Fibroblast of peridontal ligament (primary cell): ENCODE data around the gene AK1.

Source experiments
- DNase-seq: peaks from one replicate; pipeline ENCODE4 v3.0.0-alpha.2; 2010; ENCODE audit errors: extremely low read depth

AK1 gene

DNA sequence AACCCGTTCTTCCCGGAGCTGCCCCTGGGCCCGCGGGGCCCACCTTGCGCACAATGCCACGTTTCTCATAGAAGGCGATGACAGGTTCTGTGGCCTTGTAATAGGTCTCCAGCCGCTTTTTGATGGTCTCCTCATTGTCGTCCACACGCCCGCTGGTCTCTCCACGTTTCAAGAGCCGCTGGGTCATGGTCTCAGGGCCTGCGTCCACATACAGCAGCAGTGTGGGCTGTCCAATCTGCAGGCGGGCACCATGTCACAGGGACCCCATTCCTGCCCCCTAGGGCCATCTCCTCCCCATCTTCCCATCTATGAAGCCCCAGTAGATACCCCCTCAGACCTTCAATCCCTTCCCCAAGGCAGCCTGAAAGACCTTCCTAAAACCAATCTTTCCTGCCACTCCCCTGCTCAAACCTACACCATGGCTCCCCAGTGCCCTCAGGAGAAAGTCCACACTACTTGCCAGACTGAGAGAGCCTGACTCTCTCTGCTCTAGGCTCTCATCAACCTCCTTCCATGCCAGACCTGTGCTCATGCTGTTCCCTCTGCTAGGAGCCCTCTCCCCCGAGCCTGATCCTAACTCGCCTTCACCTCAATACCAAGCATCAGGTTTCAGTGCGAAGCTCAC, 9.1 kb downstream of the AK1 start:
- DNase-seq: no peak

DNA sequence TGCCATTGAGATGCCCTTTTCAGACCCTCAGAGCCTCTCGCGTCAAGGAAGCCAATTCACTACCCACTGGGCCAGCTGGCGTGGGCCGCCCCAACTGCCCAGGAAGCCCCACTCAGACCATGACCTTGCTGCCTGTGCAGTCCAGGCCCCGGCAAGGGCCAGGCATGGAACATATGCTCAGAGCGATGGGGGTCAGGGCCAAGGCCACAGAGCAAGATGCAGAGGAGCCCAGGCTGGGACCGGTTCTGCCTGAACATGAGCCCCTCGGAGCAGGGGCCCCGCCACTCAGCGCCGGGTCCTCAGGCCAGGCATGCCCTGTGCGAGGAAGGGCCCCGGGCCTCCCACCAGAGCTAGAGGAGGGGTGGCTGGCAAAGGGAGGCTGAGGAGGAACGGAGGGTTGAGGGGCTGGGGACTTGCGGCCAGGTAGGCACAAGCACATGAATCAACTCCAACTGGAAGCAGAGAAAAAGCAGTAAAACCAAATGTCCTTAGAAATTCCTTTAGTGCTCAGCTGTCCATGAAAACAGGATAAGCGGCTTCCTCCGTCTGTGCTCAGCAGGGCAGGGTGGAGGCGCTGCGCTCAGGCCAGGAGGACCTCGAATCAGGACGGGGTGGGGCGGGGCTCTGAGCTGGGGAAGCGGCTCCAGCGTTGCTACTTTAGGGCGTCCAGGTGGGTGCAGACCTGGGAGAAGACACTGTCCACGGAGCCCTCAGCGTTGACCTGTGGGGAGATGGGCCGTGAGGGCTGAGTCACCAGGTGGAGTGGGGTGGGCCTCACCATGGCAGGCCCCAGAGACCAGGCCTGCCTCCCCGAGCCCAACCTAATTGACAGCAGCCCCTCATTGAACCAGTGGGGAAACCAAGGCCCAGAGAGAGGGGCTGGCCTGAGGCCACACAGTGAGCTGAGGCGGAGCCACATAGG, 9.9 kb downstream of the AK1 start:
- DNase-seq: no peak

DNA sequence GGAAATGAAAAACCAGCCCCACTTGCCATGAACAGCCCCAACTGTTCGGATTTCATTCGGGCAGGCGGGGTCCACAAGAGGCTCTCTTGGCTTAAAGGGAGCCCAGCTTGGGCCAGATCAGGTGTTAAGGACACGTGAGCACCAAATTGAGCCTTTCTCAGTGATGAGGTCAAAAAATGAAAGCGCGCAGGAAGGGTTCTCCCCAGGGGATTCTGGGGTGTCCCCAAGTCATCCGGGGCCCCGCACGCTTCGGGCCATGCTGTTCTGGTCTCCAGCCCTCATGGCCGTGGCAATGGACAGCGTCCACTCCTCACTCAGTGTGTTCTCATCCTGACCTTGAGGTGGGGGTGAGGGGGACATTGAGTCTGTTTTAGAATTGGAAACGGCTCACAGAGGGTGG, 10.9 kb downstream of the AK1 start:
- no peak for DNase-seq

DNA sequence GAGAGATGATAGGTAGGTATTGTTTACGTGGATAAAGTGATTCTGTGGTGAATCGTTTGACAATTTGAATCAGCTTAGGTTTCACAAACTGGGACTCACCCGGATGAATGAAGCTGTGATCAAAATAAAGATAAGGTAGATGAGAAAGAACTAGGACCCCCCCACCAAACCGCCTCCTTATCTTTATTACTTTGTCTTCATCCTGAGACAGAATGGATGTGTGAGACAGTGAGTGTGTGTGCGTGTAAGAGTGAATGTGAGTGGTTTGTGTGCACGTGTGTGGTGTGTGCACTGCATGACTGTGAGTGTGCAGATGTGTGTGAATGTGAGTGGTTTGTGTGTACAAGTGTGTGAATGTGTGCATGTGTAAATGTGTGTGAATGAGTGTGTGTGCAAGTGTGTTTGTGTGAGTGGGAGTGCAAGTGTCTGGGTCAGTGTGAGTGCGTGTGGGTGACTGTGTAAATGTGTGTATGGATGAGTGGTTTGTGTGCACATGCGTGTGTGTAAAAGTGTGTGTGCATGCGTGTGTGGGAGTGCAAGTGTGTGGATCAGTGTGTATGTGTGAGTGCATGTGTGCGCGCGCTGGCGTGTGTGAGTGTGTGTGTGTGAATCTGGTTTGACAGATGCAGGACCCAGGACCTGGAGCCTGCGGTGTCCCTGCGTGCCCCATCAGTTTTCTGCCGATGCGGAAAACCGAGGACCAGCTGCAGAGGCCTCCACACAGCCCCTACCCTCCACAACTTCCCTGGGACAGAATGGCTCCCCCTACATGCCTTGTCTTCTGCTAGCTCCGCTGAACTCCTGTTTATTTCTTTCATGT, 11.6 kb downstream of the AK1 start:
- DNase-seq: no peak

DNA sequence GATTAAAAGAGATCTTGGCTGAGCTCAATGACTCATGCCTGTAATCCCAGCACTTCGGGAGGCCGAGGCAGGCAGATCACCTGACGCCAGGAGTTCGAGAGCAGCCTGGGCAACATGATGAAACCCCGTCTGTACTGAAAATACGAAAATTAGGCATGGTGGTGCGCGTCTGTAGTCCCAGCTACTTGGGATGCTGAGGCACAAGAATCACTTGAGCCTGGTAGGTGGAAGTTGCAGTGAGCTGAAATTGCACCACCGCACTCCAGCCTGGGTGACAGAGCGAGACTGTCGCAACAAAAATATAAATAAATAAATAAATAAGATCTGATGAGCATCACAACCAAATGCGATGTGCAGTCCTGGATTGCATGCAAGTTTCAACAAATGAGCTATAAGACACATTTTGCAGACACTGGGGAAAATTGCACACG, 14.3 kb downstream of the AK1 start:
- no peak for DNase-seq

DNA sequence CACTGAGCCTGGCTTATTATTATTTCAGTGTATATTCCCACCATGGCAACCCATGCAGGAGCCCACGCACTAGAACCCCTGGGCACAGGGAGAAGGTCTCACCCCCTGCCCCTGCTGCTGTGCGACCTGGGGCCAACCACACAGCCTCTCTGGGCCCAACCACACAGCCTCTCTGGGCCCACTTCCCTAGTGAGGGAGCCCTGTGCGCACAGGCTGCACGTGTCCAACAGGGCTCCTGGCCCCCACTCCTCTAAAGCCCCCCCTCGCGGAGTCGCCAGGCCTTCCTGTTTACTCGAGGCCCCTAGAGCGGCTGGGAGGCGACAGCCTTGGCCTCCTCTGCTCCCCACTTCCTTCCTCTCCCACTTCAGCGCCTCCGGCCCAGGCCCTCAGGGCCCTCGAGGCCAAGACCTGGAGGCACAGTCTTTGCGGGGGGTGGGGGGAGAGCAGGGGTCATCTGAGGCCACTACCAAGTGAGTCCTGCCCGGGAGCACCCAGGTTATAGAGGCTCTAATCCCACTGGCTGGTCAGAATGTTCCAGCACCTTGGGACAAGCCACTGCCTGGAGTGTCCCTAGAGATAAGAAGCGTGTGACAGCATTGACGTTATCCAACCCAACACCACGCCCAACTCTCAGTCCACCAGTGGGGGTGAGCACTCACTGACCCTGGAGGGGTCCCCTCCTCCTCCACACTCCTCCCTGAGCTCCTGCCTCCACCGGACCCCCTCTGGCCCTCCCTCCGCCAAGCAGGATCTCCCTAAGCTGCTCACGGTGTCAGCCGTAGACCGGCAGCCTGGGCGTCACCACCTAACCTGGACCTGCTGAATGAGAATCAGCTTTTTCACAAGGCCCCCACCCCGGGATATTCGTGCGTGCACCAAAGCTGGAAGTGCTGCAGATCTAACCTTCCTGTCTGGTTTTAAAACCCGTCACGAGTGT, 15.1 kb downstream of the AK1 start:
- no peak for DNase-seq

DNA sequence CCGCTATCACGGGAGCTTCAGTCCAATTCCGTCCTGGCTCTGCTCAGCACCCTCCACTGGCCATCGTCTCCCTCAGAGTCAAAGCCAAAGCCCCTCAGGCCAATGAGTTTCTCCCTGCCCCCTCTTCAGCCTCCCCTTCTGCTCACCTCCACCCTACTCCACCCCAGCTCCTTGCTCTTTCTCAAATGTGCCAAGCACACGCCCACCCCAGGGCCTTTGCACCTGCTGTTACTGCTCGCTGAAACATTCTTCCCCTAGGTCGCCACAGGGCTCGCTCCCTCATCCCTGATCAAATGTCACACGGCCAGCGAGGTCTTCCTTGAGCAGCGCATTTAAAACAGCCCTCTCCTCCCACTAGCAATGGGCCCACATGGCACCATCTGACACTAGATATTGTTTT, 16.7 kb downstream of the AK1 start:
- DNase-seq: no peak

DNA sequence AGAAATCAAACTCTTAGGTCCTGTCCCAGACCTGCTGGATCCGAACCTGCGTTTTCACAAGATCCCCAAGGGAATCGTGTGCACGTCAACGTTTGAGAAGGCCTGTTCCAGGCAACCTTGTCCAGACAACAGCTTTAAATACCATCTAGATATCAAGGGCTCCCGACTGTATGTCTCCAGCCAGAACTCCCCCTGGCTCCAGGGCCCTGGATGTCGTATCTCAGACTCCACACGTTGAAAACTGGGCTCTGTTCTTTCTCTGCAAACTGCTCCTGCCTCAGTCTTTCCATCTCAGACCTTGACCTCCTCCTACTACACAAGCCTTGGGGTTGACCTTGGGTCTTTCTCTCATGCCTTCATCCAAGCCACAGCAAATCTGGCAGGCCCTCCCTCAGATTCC, 17.2 kb downstream of the AK1 start:
- no peak for DNase-seq

DNA sequence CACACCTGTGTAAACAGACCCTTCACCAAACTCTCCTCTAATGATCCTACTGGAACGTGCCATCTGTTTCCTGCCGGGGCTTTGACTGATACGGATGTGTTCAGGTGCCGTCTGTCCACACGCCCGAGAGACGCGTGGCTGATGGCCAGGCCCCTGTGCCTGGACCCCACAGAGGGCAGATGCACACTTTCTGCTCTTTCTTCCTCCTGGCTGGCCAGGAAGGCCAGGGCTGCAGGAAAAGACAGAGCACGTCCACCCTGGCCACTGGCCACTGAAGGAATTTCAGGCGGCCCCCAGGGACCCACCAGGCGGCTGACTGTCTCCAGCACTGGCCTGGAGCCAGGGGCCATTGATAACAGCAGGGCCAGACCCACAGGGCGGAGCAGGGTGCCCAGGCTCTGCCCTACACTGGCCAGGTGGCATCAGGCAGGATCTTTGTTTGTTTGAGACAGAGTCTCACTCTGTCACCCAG, 19.4 kb downstream of the AK1 start:
- DNase-seq: no peak

DNA sequence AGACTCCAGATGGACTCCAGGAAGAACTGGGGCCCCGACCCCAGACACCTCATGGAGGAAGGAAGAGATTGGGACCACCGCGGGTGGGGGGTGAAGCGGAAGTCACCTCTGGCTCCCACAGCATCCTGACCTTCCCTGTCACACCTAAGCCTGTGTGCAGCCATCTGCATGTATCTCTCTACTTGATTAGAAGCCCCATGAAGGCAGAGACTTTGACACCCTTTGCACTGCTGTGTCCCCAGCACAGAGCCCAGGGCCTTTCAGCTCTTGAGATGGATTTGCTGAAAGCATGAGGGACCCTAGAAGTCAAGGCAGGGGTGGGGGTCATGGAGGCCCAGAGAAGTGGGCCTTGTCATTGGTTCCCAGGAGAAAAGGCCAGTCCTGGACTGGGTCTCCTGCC, 20.2 kb downstream of the AK1 start:
- no peak for DNase-seq

DNA sequence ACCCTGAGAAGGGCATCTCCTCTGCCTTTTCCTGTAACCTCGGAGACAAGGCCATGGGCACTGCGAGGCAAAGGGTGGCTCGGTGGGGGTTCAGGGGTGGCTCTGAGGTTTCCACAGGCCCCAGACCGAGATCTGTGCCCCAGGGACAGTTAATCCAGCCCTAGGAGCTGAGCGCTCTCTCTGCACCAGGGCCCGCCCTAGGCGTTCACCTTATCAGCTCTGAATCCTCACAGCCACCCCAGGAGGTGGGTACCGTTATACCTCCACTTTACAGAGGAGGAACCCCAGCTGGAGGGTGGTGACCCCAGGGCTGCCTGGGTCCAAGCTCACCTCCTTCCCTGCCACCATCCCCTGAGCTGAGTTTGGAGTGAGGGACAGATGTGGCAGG, 20.8 kb downstream of the AK1 start:
- DNase-seq: no peak

DNA sequence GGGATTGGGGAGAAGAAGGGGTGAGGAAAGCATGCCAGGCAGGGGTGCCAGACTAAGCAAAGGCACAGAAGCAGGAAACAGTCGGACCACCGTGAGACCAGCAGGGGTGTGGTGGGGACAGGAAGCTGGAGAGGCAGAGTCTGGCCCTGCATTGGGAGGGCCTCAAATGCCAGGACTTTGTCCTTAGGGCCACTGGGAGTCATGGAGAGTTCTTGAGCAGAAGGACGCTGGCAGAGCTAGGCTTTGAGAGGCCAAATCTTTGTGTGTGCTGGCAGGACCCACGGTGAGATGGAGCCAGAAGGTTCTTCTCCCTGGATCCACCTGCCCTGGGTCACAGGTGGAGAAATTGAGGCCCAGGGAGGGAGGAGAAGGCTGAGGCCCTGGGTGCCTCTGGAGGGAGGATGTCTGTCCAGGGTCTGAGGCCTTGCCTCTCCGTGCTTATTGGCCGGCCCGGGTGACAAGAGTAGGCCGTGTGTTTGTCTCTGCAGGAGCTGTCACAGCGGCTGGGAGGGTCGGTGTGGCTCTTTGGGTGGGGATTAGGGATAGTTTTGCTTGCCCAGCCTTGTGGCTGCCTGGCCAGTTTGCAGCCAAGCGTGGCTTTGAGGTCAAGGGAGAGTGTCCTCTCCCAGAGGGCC, 21.3 kb downstream of the AK1 start:
- DNase-seq: no peak

DNA sequence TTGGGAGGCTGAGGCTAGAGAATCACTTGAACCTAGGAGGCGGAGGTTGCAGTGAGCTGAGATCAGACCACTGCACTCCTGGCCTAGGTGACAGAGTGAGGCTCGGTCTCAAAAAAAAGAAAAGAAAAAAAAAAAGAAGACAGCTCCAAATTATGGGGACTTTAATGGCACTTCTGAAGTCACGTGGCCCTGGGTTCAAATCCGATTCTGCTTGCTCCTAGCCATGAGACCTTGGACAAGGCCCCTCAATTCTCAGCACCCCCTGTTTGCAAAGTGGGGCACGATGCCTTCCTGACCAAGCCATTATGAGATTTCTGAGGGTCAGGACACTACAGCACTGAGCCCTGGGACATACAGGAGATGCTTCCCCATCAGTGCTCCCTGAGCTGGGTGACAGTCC, 22.0 kb downstream of the AK1 start:
- no peak for DNase-seq

DNA sequence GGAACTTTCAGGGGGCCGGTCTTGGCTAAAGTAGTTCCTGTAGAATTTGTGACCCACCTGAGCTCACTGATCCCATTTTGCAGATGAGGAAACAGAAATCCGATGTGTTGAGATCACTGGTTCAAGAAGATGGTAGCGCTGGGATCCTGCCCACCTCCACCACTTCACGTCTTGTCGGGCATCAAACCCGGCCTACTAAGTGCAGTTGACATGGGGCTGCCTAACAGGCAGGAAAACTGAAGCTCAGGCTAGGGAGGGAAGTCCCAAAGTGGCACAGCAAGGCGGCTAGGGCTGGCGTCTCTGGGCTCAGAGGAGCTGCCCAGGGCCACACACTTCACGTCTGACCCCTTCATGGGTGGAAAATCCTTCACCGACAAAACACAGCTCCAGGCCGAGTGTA, 22.5 kb downstream of the AK1 start:
- DNase-seq: no peak

DNA sequence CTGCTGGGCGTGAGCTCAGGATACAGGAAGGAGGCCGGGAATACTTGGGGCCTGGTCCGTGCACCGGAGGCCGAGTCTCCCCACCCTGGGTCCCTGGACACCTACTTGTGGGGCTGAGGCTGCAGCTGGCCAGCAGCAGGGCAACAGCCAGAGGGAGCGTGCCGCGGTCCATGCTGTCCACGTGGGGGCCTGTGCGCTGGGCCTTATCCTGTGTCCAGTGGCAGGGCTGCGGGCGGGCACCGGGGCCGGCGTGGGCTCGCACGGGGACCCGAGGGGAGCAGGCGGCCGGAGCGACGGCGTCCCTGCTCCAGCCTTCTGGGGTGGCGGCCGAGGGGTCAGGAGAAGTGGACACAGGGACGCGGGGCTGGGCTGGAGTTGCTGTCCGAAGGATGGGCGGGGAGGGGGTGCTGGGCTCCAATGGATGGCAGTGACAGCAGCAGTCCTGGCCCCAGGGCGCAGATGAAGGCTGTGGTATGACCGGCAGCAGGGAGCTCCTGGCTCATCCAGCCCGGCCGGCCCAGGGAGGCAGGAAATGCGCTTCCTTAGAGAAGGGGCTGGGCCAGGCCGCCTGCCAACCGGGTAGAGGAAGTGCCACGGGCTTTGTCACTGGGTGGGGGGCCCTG, 23.2 kb downstream of the AK1 start, which contains the start of gene ENG:
TSS of gene ENG (minus strand) at position 475 of the 623 bp plus-strand sequence. CDS start at position 172, 303 bp downstream.
- DNase-seq: peak; percentile 44

DNA sequence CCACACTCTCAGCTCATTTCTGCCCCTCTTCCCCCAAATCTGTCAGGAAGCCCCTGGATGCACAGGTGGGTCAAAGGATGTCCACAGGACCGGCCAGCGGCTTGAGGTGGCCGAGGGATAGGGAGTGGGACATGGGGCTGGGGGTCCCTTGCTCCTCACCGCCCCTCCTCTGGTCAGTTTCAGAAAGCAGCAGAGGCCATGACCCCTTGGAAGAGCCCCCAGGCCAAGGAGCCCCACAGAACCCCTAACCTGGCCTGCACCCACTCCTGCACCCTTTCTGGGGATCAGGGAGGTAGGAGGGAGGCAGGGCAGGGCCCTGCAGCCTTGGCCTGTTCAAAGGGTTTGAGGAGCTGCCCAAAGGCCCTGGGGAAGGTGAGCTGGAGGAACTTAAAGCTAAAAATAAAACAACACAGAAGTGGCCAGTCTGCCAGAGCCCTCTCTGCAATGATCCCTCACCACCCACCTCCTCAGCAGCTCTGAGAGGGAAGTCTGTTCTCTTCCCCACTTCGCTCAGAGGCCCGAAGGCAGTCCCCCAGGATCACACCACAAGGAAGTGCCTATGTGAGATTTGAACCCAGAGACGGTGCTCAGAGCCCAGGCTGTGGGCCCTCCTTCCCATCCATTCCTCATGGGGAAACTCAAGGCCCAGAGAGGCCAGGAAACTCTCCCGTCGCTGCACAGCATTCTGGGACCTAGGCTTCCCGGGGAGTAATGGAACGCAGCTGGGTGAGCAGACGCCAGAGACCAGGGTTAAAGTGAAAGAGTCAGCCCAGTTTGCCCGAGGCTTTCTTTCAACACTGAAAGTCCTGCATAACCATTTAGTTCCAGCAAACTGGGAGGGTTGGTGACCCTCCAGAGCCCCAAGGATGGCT, 23.9 kb downstream of the AK1 start:
- peak; percentile 47 for DNase-seq

DNA sequence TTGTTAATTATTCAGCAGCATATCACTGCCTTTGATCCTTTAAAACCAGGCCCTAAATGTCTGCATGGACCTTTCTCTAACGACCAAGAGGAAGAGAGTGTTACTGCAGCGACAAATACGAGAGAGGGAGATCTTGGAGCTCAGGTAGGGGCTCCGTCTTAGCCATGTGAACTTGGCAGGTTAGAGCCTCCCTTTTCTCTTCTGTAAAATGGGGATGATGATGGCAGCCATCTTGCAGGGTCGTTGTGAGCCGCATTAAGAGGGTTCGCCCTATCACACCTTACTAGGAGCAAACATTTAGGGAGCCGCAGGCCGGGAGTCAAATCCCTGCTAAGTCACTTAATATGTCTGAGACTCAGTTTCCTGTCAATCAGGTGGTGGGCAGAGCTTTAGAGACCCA, 24.6 kb downstream of the AK1 start:
- DNase-seq: no peak

DNA sequence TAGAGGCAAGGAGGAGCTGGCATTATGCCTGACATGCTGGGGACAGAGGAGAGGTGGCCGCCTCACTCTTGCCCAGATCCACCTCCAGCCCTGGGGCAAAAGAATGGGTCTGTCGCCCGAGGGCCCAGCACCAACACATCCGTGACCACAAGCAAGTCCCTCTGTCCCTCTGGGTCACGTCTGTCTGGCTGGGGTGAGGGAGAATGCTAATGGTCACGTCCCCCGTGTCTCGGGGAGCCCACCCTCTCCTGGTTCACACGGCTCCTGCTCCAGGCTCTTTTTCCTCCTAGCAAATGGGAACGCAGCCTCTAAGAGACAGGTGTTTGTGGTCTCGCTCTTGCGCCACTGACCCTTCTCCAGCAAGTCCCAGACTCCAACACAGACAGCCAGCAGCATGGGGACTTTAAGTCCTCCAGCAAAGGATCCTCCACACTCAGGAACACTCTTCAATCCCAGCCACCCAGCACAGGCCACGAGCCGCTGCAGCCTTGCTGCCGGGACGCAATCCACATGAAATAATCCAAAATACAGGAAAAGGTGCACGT, 27.1 kb downstream of the AK1 start:
- no peak for DNase-seq
